Glomerular visceral epithelial cell (primary cell): ENCODE data around the gene GNAQ.

Experiments used
- DNase-seq: peaks from one replicate; pipeline ENCODE4 v3.0.0-alpha.2; 2016; ENCODE audit errors: extremely low spot score

GNAQ gene

GRCh38 chr9:77843871-77844155, 187.8 kb downstream of the GNAQ start:
- DNase-seq = no peak

DNA sequence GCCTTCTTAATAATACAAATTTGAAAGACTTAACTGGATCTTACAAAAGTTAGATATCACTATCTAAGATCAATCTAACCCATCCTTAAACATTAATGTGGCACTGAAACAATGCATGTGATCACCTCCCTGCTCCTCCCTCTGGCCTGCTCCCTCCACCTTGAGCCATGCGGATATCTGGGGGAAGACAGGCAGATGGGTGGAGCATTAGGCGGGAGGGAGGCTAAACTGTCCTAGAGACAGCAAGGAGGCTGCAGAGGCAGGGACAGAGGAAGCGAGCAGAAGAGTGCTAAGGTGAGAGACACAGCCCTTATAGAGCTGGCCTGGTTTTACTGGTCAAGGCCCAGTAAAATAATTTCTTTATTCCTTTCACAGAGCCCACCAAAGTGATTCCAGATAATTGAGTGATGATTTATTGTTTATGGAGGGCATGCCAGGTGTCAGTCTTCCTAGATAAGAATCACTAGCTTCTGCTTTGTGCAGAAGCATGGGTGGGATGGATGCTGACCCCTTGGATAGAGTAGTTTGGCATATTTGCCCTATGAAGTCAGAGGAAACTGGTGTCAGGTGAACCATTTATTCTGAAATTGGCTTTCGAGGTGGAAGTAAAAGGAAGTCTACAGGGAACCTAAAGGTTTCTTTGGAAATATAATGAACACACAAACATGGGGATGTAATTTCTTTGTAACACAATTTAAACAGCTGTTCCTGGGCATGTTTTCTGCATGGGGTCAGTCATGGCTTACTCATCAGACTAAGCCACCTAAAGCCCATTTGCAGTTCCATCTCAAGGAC, 188.3 kb downstream of the GNAQ start:
- no peak for DNase-seq

DNA sequence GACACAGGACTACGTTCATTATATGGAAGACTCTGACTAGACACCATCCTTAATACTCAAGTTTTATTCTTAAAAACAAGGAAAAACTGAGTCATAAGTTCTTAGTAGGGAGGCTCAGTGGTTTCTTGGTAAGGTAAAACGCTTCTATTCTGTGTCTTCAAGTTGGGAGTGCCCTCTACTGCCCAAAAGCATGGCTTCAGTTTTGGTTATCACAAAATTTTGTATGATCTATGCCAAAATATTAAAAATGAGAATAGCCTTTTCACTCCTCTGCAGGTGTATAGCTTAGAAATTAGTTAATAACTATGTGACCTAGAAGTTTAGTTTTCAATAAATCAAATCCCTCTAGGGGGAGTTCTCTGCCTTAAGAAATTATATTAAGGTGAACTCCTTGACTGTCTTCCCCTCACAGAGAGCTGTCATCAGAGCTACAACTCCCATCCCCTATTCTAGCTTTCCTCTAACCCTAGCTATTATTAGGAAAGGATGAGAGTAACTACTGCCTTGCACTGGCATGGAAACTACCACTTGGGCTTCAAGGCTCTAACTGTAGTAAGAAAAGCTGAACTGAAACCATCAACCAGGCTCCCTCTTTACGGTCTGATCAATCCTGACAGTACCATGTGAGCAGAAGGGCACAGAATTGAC, 189.7 kb downstream of the GNAQ start:
- DNase-seq = no peak

DNA sequence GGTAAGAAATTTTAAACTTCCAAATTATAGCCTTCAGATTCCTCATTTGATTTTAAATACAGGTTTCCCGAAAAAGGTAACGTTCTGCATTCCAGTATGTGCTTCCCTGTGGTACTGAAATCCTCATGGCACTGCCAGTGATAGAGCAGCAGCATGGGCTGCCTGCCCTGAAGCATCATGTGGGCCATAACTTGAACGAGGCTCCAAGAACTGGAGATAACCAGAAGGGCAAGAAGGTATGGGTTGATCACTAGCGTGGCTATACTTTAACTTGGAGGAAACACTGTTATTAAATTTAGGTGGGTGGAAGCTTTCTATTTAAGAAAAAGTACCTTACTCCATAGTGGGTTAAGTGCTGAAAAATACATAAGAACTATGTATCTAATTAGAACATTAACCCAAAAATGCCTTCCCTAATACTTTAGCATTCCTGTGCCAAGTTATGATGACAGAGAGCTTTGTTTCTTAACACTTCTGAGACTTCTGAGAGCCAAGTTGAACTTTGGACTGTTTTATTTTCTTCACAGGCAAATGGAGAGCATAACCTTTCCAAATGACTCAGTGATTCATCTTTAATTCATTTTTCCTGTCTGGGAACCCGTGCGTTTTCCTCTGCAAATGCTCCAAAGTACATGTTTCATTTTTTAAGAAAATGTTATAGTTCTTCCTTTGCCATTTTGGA, 192.0 kb downstream of the GNAQ start:
- peak; percentile 43 for DNase-seq

GRCh38 chr9:77838986-77839385, 192.6 kb downstream of the GNAQ start:
- DNase-seq = no peak

- no peak for DNase-seq
Measured at GRCh38 chr9:77834898-77835488, 196.6 kb downstream of the GNAQ start.

DNA sequence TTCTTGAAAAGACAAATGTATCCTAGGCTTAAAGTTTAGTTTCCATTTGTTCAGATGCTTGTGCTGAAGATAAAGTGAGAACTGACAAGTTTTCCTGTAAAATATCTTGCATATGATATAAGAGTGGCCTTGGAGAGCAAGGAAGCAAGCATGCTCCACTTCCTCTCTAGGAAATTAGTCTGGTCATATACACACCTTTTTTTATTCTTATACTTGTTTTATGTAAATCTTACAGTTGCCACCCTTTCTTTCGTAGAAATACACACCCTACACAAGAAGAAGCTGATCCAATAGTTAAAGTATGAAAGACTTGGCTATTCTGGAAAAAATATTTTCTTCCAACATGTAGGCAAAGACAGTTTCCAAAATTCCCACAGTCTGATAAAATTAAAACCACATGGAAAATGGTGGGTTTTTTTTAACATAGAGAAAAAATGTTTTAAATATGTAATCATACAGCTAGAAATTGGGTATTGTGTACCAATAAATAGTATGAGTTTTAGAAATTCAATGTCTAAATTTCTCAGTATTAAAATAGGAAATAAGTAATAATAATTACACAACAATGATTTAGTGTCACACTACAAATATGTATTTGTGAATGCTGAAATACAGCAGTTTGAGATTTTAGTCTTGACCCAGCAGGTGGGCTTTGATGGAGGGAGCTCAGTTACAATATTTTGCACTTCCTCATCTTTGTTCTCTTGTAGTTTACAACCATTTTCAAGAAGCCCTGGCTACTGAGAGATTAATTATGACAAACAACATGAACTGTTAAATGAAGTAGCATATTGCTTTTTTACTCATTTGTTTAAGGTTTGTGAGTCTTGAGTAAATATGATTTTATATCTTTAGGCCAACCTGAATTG, 197.8 kb downstream of the GNAQ start:
- no peak for DNase-seq

GRCh38 chr9:77832639-77833038, 199.0 kb downstream of the GNAQ start:
- no peak for DNase-seq

GRCh38 chr9:77831781-77832180, 199.8 kb downstream of the GNAQ start:
- DNase-seq = no peak

GRCh38 chr9:77830618-77831285, 200.9 kb downstream of the GNAQ start:
- no peak for DNase-seq

- DNase-seq = no peak
Measured at GRCh38 chr9:77829420-77829819, 202.2 kb downstream of the GNAQ start.

DNA sequence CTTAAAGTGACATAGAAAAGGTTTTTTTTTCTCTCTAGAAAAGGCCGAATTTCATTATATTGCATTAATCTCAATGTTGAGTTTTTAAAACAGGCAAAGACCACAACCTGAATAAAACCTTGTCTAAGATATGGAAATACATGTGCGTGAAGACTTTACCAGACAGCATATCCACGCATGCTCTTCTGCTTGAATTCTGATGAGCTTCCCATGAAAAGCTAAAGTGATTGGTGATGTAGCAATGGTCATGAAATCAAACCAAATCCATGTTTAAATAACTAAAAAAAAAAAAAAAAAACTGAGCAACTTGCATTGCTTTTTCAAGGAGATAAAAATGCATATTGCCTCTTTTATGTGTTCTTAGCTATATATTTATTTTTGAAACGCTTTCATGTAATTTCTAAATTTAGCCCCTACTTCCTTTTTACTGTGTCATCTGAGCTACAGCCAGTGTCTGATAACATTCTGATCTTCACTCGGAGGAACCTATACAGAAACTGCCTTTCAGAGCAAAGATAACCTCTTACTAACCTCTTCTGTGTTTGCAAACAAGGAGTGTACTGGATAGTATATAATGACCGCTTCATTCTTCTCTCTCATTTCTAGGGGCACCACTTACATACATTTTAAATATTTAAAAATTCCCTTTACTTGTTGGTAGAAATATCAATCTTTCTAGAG, 204.4 kb downstream of the GNAQ start:
- no peak for DNase-seq

- DNase-seq = no peak
Measured at GRCh38 chr9:77826621-77827020, 205.0 kb downstream of the GNAQ start.

GRCh38 chr9:77826116-77826515, 205.5 kb downstream of the GNAQ start:
- DNase-seq = no peak

GRCh38 chr9:77825361-77825760, 206.2 kb downstream of the GNAQ start:
- no peak for DNase-seq

DNA sequence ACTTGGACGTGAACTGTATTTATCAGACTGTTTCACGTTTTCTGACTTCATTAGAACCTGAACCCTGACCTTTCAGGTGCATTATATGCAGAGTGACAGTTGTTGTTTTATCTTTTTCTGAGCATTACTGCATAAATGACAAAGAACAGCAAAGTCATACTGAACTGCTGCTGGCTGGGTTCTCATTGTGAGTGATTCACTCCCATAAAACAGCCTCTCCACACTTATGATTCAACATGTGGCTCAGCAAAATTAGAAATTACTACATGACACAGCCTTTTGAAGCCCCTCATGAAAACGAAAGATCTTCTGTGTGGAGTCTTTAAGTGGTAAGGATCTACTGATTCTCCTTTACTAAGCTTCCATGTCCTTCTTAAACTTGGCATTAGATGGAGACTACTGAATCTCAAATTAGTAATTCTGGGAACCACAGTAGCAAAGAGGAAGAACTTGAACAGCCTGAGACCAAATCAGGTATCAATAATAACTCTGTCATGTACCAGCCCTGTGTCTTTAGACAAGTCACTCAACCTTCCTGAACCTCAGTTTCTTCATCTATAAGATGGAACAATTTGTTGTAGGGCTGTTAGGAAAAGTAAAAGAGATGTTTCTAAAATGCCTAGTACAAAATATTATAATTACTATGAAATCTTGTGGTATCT, 211.2 kb downstream of the GNAQ start:
- peak; percentile 37 for DNase-seq

DNA sequence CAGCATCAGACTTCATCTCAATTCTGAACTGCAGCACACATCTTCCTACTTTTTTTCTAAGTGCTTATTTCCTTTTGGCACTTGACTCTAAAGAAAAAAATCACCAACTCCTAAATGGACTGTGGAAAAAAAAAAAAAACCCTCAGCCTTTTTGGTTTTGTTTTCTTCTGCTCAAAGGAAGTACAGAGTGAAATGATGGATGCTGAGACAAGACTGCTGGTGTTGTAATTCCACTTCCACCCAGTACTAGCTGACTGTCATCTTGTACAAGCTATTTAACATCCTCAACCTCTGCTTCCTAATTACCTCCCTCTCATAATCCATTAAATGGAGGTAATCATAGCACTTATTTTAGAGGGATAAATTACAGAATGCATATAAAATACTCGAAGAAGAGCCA, 212.0 kb downstream of the GNAQ start:
- no peak for DNase-seq

DNA sequence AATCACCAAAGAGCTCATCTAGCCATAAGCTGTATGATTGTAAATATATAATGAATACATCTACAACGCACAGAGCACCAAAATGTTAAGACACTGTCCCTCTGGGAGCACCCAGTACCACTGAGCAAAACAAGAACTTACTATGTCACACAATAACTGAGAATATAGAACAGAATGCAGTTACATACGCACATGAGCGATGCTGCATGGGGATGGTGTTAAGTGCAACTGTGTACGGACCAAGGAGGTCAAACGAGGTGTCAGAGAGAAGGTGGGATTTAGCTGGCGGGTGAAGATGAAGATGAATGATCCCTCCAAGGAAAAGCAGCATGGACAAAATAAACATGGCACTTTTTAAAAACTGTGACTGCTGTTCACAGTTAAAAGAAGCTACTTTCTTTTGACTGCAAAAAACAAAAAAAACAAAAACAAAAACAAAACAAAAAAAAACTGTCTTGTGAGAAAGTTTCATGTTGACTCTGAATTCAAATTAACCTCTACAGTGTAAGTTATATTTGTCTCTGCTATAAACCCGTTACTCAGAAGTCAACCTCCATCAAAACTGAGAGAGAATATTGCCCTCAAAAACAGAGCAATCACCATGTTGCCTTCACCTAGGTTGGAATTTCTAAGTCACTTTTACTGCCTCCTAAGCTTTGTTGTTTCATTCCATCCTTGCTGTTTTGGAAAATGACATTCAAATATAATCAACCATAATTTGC, 213.9 kb downstream of the GNAQ start:
- no peak for DNase-seq

DNA sequence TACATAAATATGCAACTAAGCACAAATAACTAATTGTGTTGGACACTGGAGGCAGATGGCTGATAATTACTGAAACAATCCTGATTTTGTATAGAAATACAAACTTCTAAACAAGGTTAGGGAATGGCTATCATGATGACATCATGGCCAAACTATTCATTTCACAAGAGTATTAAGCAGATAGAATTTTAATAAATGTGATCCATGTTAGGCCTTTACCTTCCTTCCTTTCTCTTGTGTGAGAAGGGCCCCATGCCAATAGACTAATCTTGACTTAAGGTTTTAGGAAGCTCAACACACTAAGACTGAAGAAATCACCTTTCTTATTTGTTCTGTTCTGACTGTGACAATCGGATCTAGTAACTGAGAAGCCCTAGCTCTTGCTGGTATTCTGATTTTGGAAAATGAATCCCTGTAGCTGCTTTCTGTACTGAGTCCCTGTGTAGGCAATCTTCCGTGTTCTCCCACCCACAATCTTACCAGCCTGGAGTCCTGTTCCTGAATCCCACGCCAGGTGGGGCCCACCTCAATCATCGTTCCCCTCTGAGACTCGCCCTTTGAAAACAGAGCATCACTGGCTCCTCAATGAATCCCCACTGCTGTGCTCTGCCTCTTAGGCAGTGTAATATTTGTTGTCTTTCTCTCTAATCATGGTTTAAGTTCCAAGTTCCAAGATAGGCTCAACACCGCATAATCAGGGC, 214.8 kb downstream of the GNAQ start:
- DNase-seq = no peak
